Measurements from ENCODE around the gene EPB41L1. TPM values are rescaled to one million over a fixed set of nuclear protein-coding genes. Genes with fewer than 3 reads are reported as not detected.

EPB41L1 gene
- total RNA-seq, 4 donors from 2014 or later = 9.0 to 33.5 (median 20.4) TPM

- TF ChIP-seq POLR2A (IDR thresholded peaks at IDR 0.05) = no peak
- no peak for TF ChIP-seq CTCF (IDR thresholded peaks at IDR 0.05)
- intact Hi-C loops (cut with DNase I; ENCODE audit: low total_unique reads) = no loop called here
- 82 to 84% methylated on average over 2 of the region's 2 CpGs for WGBS, 2 donors
- DNase-seq (ENCODE audit: low spot score in 2 of 2) = no peak
- H3K4me3 ChIP-seq (ENCODE audit: low read depth, poor library complexity, severe bottlenecking) = no peak overlapping the region
Measured at GRCh38 chr20:36269507-36269906, 115.0 kb downstream of the EPB41L1 start.

- WGBS, 2 donors = 81 to 87% methylated on average over 20 of the region's 20 CpGs
- peak in 1 of 2 donors; percentile 43 for DNase-seq (ENCODE audit: low spot score in 2 of 2)
- TF ChIP-seq POLR2A (IDR thresholded peaks at IDR 0.05) (no peak), CTCF (IDR thresholded peaks at IDR 0.05) (no peak)
- intact Hi-C loops (cut with DNase I; ENCODE audit: low total_unique reads) = no loop called here
- H3K4me3 ChIP-seq (ENCODE audit: low read depth, poor library complexity, severe bottlenecking) = no peak overlapping the region
Measured at GRCh38 chr20:36270744-36271638, 116.5 kb downstream of the EPB41L1 start.

- 86 to 92% methylated on average over 21 of the region's 21 CpGs for WGBS, 2 donors
- intact Hi-C loops (cut with DNase I; ENCODE audit: low total_unique reads) = no loop called here
- DNase-seq (ENCODE audit: low spot score in 2 of 2) = peak in 1 of 2 donors; percentile 52
- H3K4me3 ChIP-seq (ENCODE audit: low read depth, poor library complexity, severe bottlenecking) = no peak overlapping the region
- TF ChIP-seq POLR2A (IDR thresholded peaks at IDR 0.05) (no peak), CTCF (IDR thresholded peaks at IDR 0.05) (no peak)
Measured at GRCh38 chr20:36271639-36272546, 117.4 kb downstream of the EPB41L1 start.

GRCh38 chr20:36272547-36273220, 118.1 kb downstream of the EPB41L1 start:
- intact Hi-C loops (cut with DNase I; ENCODE audit: low total_unique reads) = no loop called here
- DNase-seq (ENCODE audit: low spot score in 2 of 2) = peak in 1 of 2 donors; percentile 65
- TF ChIP-seq CTCF (IDR thresholded peaks at IDR 0.05) = no peak
- no peak for TF ChIP-seq POLR2A (IDR thresholded peaks at IDR 0.05)
- no peak overlapping the region for H3K4me3 ChIP-seq (ENCODE audit: low read depth, poor library complexity, severe bottlenecking)
- WGBS, 2 donors = 86 to 87% methylated on average over 12 of the region's 12 CpGs

GRCh38 chr20:36273414-36274180, 119.1 kb downstream of the EPB41L1 start:
- WGBS, 2 donors = 67 to 70% methylated on average over 12 of the region's 12 CpGs
- no peak for TF ChIP-seq CTCF (IDR thresholded peaks at IDR 0.05)
- no peak for TF ChIP-seq POLR2A (IDR thresholded peaks at IDR 0.05)
- intact Hi-C loops (cut with DNase I; ENCODE audit: low total_unique reads) = no loop called here
- H3K4me3 ChIP-seq (ENCODE audit: low read depth, poor library complexity, severe bottlenecking) = no peak overlapping the region
- DNase-seq (ENCODE audit: low spot score in 2 of 2) = peak in 1 of 2 donors; percentile 70

Measured in lower leg skin (tissue), 4 donors.